K562 (cell line): ENCODE results near the gene SPRR2G. TPM values are rescaled to one million over a fixed set of nuclear protein-coding genes. Genes with fewer than 3 reads are reported as not detected.

Experiments
- ATAC-seq: fragments of 200-7000 bp; cut with Tn5 transposase; 3 replicates; pipeline ENCODE4 v1.9.1; 2020; ENCODE audit warnings: moderate library complexity
- BruUV-seq: library from RNA; stranded (reverse); fragments of 400-500 nt; replicated peaks from 2 replicates; lab custom pipeline; 2021; lab: Mats Ljungman, UMichigan
- CTCF ChIA-PET: fragments of 300-600 bp; formaldehyde crosslinking; extraction: SDS; loops from one replicate; lab custom pipeline; 2021; ENCODE audit warnings: low intra/inter-chr PET ratio; lab: Yijun Ruan, JAX
- POLR2A ChIA-PET: fragments of 300-600, 350-650 bp; sonication (Branson Sonifier 250); formaldehyde crosslinking; extraction: SDS; loops from one replicate; lab custom pipeline; 2021; ENCODE audit warnings: antibody characterized with exemption, inconsistent platforms; lab: Yijun Ruan, JAX
- DNase-seq, 4 experiments: peaks; one replicate each; pipeline versions ENCODE4 v3.0.0 to v3.0.0-alpha.2; 2011 to 2018; ENCODE audit warnings: low spot score in 3 of 4, mixed read lengths in 3 of 4; ENCODE audit errors: extremely low read depth in 1 of 4
- FAIRE-seq: peaks from 2 replicates; lab custom pipeline; 2011; peaks lifted over from hg19 to GRCh38; lab: Jason Lieb, UNC
- H2AFZ ChIP-seq: 2 replicates; pipeline ENCODE4 v1.6.0; 2011; ENCODE audit warnings: low read depth, low read length, control low read depth, inconsistent platforms
- H3K27ac ChIP-seq: fragments of 200-600 bp; 3 replicates; pipeline ENCODE4 v1.8.0; 2011; ENCODE audit warnings: low read depth, mild to moderate bottlenecking, control low read depth, inconsistent platforms, low read length, moderate library complexity, mixed read lengths; ENCODE audit errors: extremely low read depth
- H3K27me3 ChIP-seq, 2 experiments: fragments of 300-600 bp in 1 of 2; 2 replicates in 1 of 2; 3 replicates in 1 of 2; pipeline versions ENCODE4 v1.6.0 to v1.8.0; 2011; ENCODE audit warnings: inconsistent platforms in 2 of 2, low read length in 2 of 2, mild to moderate bottlenecking in 1 of 2, mixed read lengths in 1 of 2, moderate library complexity in 1 of 2; ENCODE audit not compliant: control insufficient read depth in 2 of 2, insufficient read depth in 2 of 2
- H3K36me3 ChIP-seq: fragments of 300-600 bp; 3 replicates; pipeline ENCODE4 v1.8.0; 2011; ENCODE audit warnings: mild to moderate bottlenecking, low read length, inconsistent platforms; ENCODE audit not compliant: control insufficient read depth, insufficient read depth
- H3K4me1 ChIP-seq, 2 experiments: fragments of 200-600 bp in 1 of 2; replicated peaks in 1 of 2; 2 replicates in 1 of 2; 3 replicates in 1 of 2; pipeline versions ENCODE4 v1.5.1 to v1.8.0; 2011; ENCODE audit warnings: inconsistent platforms in 2 of 2, low read length in 2 of 2, mild to moderate bottlenecking in 1 of 2, mixed read lengths in 1 of 2, moderate library complexity in 1 of 2; ENCODE audit not compliant: control insufficient read depth in 2 of 2, insufficient read depth in 2 of 2
- H3K4me2 ChIP-seq: 2 replicates; pipeline ENCODE4 v1.6.1; 2011; ENCODE audit warnings: low read length, control low read depth, inconsistent platforms, mixed read lengths; ENCODE audit not compliant: insufficient read depth
- H3K4me3 ChIP-seq: fragments of 200-600 bp; sonication (generic), shearing (Covaris generic); 2 replicates; pipeline ENCODE4 v1.5.1; 2016; ENCODE audit warnings: control low read depth, inconsistent platforms
- H3K79me2 ChIP-seq: fragments of 200-600 bp; 3 replicates; pipeline ENCODE4 v1.8.0; 2011; ENCODE audit warnings: low read length, inconsistent platforms; ENCODE audit not compliant: control insufficient read depth, insufficient read depth
- H3K9ac ChIP-seq, 2 experiments: 2 replicates each; pipeline versions ENCODE4 v1.6.0 to v1.6.1; 2011; ENCODE audit warnings: low read depth in 2 of 2, low read length in 2 of 2, control low read depth in 1 of 2, inconsistent platforms in 1 of 2, mild to moderate bottlenecking in 1 of 2, mixed read lengths in 1 of 2; ENCODE audit not compliant: insufficient read depth in 1 of 2
- H3K9me1 ChIP-seq: one replicate; pipeline ENCODE4 v1.6.0; 2011; ENCODE audit warnings: inconsistent platforms, mild to moderate bottlenecking, low read length, moderate library complexity; ENCODE audit not compliant: control insufficient read depth, insufficient read depth
- H3K9me3 ChIP-seq: replicated peaks from 2 replicates; pipeline ENCODE4 v1.5.1; 2011; ENCODE audit warnings: low read depth, low read length, inconsistent platforms; ENCODE audit not compliant: control insufficient read depth, insufficient read depth
- H4K20me1 ChIP-seq: replicated peaks from 2 replicates; pipeline ENCODE4 v1.6.1; 2011; ENCODE audit warnings: low read length, inconsistent platforms, mixed read lengths; ENCODE audit not compliant: control insufficient read depth, insufficient read depth
- ARNT ChIP-seq, 2 experiments: fragments of 450-650 bp; IDR thresholded peaks; 2 replicates each; pipeline ENCODE4 v1.6.1; 2016; ENCODE audit warnings: mild to moderate bottlenecking in 1 of 2
- EP300 ChIP-seq: IDR thresholded peaks from 2 replicates; pipeline ENCODE4 v1.6.1; 2012; ENCODE audit warnings: low read length, improper control_type of control experiment
- FOXJ3 ChIP-seq: sonication (generic); formaldehyde crosslinking; IDR thresholded peaks from 2 replicates; pipeline ENCODE4 v1.4.0; 2020; ENCODE audit warnings: mild to moderate bottlenecking, missing genetic modification reagents
- FOXP4 ChIP-seq: sonication (generic); formaldehyde crosslinking; IDR thresholded peaks from 2 replicates; pipeline ENCODE4 v1.8.0; 2022; ENCODE audit warnings: mild to moderate bottlenecking, missing genetic modification reagents, borderline replicate concordance
- HEY1 ChIP-seq: fragments of 250-450 bp; sonication (Bioruptor Pico); IDR thresholded peaks from 2 replicates; pipeline ENCODE4 v1.5.0; 2020; ENCODE audit warnings: mild to moderate bottlenecking, moderate library complexity, borderline replicate concordance
- IRF2 ChIP-seq: sonication (generic); formaldehyde crosslinking; IDR thresholded peaks from 2 replicates; pipeline ENCODE4 v1.8.1; 2022; ENCODE audit warnings: mild to moderate bottlenecking, missing genetic modification reagents
- JUN ChIP-seq, 2 experiments: sonication (generic) in 1 of 2; formaldehyde crosslinking in 1 of 2; IDR thresholded peaks; 2 replicates each; pipeline versions ENCODE4 v1.6.1 to v1.8.0; 2012 to 2022; ENCODE audit warnings: borderline replicate concordance in 2 of 2, mild to moderate bottlenecking in 2 of 2, improper control_type of control experiment in 1 of 2, low read depth in 1 of 2, low read length in 1 of 2, missing genetic modification reagents in 1 of 2
- PYGO2 ChIP-seq: fragments of 450-650 bp; IDR thresholded peaks from 2 replicates; pipeline ENCODE4 v1.6.1; 2016; ENCODE audit warnings: mild to moderate bottlenecking, missing genetic modification characterization, moderate library complexity, missing compliant biosample characterization
- RERE ChIP-seq: sonication (generic); formaldehyde crosslinking; IDR thresholded peaks from 2 replicates; pipeline ENCODE4 v1.8.0; 2023; ENCODE audit warnings: missing genetic modification reagents, mild to moderate bottlenecking, borderline replicate concordance
- TFE3 ChIP-seq: fragments of 450-650 bp; formaldehyde crosslinking; IDR thresholded peaks from 2 replicates; pipeline ENCODE4 v1.4.0; 2020; ENCODE audit warnings: mild to moderate bottlenecking, mixed read lengths
- ZNF143 ChIP-seq: sonication (generic); formaldehyde crosslinking; IDR thresholded peaks from 2 replicates; pipeline ENCODE4 v1.9.0; 2022; ENCODE audit warnings: mild to moderate bottlenecking, missing genetic modification reagents
- ZNF146 ChIP-seq: IDR thresholded peaks from one replicate; pipeline ENCODE4 v1.6.1; 2018; ENCODE audit warnings: missing compliant biosample characterization; ENCODE audit not compliant: unreplicated experiment
- ZNF778 ChIP-seq: fragments of 450-650 bp; formaldehyde crosslinking; IDR thresholded peaks from 2 replicates; pipeline ENCODE4 v1.4.0; 2020; ENCODE audit warnings: mild to moderate bottlenecking, moderate library complexity
- in situ Hi-C: fragments of 300-500 bp; cut with MboI; formaldehyde crosslinking; loops from 4 replicates; pipeline ENCODE4 v1.15.0; 2018; ENCODE audit warnings: inconsistent platforms, mixed read lengths
- intact Hi-C: fragments of 100-400 bp; cut with micrococcal nuclease; formaldehyde crosslinking; loops from 2 replicates; pipeline ENCODE4 v1.14.2; 2022
- polyA plus RNA-seq, 8 experiments: library from polyadenylated mRNA; depleted of rRNA in 4 of 8; stranded (reverse) in 5 of 8; unstranded in 3 of 8; fragments of >200 nt; fragmentation: Nextera tagmentation in 2 of 8; fragmentation: Illumina TruSeq in 1 of 8; extraction: Ambion mirVana in 2 of 8; extraction: Trizol in 1 of 8; gene quantifications; 2 replicates each; pipeline versions ENCODE4 v1.2.1 to v1.2.3, GENCODE V29; 2011 to 2014; ENCODE audit warnings: inconsistent platforms in 1 of 8, missing spikeins in 1 of 8
- total RNA-seq, 7 experiments: library from RNA; depleted of rRNA in 6 of 7; stranded (reverse); fragments of >200 nt in 6 of 7; fragmentation: Illumina TruSeq in 2 of 7; extraction: Trizol in 2 of 7; gene quantifications; 2 replicates each; pipeline versions ENCODE4 v1.2.1 to v1.2.3, GENCODE V29; 2011 to 2021; ENCODE audit warnings: low replicate concordance in 1 of 7

Gene SPRR2G
- total and polyA plus RNA-seq, 9 of the 15 experiments (the other 6 are each of a cell fraction or from before 2014, with no cell fraction given) = not detected

DNA sequence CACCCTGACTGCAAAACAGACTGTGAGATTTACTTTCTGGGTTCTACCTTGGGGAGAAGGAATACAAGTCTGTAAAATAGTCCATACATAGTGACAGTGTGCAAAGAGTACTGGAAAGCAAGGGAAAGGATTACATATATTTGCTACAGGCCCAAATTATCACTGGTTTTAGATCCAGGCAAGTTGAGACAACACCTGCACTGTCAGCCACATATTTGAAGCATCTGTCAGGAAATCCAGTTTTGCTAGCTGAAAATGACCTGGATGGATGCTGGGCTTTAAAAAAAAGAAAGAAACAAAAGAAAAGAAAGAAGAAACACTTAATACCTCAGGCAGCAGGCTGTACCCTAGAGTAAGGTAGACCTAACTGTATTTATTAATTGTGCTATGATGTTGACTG lies 23.9 kb upstream of the SPRR2G start:
- Histone ChIP-seq H3K27ac (no peak overlapping the region), H3K27me3 (peaks cover 3 to 5% of the 10 kb centered on the region in 2 experiments; a peak in 1 of 5 replicates), H3K79me2 (no peaks in the 10 kb centered on the region), H3K4me1 (no peaks in the 10 kb centered on the region), H3K9me3 (no peaks in the 10 kb centered on the region), H3K4me3 (no peak overlapping the region), H4K20me1 (no peaks in the 10 kb centered on the region), H3K36me3 (no peaks in the 10 kb centered on the region), H2AFZ (no peak overlapping the region), H3K4me2 (no peak overlapping the region), H3K9ac (no peak overlapping the region), H3K9me1 (no peaks in the 10 kb centered on the region)
- intact Hi-C loops (no loop called here), in situ Hi-C loops (loop anchor here (25.0 kb wide), 1 partner anchor 212 kb away; the partner anchor contains the start of gene SPRR4)
- DNase-seq (no peak), ATAC-seq (no peak), FAIRE-seq (no peak)
- POLR2A ChIA-PET = interaction anchor here (0.6 kb wide), 1 partner anchor 297 kb away, joined by 3 read pairs; no protein-coding TSS in a partner anchor
- CTCF ChIA-PET = no interaction called here
- no TSS peak for BruUV-seq
- TF ChIP-seq RERE (CRISPR knock-in tag) = no peak
- no peak for TF ChIP-seq JUN (IDR thresholded peaks at IDR 0.05; ENCODE audit: borderline replicate concordance, low read depth, low read length)
- no peak for TF ChIP-seq JUN (CRISPR knock-in tag; IDR thresholded peaks at IDR 0.05; ENCODE audit: borderline replicate concordance)
- TF ChIP-seq IRF2 (CRISPR knock-in tag) = no peak
- no peak for TF ChIP-seq EP300
- TF ChIP-seq TFE3 (CRISPR knock-in tag) = no peak
- no peak for TF ChIP-seq FOXJ3 (CRISPR knock-in tag)
- no peak for TF ChIP-seq FOXP4 (CRISPR knock-in tag)
- no peak for TF ChIP-seq ZNF146 (CRISPR knock-in tag)
- TF ChIP-seq PYGO2 (tag) = no peak
- TF ChIP-seq ZNF778 (CRISPR knock-in tag) = no peak
- TF ChIP-seq ARNT (IDR thresholded peaks at IDR 0.05) = no peak
- TF ChIP-seq HEY1 (CRISPR knock-in tag) = no peak
- TF ChIP-seq ZNF143 (CRISPR knock-in tag) = no peak
